Hepatocyte (in vitro differentiated cells): ENCODE measurements around the gene SLIT2.

Source experiments
- CTCF ChIP-seq: fragments of 200-600 bp; sonication (generic); IDR thresholded peaks from 2 replicates; pipeline ENCODE4 v1.5.1; 2016; ENCODE audit warnings: antibody characterized with exemption, mild to moderate bottlenecking; ENCODE audit not compliant: poor library complexity
- EZH2 ChIP-seq: fragments of 200-600 bp; sonication (generic); IDR thresholded peaks from 2 replicates; pipeline ENCODE4 v1.6.1; 2016; ENCODE audit warnings: antibody characterized with exemption, mild to moderate bottlenecking, borderline replicate concordance

- no peak for TF ChIP-seq EZH2
- no peak for TF ChIP-seq CTCF
Measured at GRCh38 chr4:20203508-20203907, 48.2 kb upstream of the SLIT2 start.
